ENCODE measurements around the gene CHRNB2. TPM values are rescaled to one million over a fixed set of nuclear protein-coding genes. Genes with fewer than 3 reads are reported as not detected.
A peak's percentile ranks its signal among the peaks of the same experiment; 100 is the strongest.

The CHRNB2 gene
- total RNA-seq, 2 donors from 2014 or later, result 0.24 TPM; not detected in 1

DNA sequence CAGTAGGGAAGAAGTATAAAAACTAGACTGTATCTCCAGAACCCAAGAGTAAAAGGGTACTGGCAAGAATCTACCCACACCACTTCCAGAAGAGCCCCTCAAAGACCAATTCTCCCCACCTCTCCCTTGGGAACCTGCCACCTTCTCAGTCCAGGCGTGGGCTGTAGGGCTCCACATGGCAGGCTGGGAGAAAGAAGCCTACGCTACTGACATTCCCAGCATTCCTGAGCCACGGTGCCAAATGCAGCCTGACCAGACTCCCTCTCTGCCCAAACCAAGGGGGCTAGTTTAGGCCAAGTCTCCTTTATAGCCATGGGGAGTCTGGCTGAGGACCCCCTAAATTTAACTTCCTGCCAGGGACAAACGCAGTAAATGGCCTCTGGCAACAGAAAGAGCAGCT lies 11.2 kb upstream of the CHRNB2 start:
- no peaks in the 10 kb centered on the region for H3K27me3 ChIP-seq
- H3K27ac ChIP-seq, result peak overlapping the region; percentile 88 to 90
- H3K4me3 ChIP-seq, result peak overlapping the region in 1 of 2 donors; percentile 95
- H3K9me3 ChIP-seq, result no peaks in the 10 kb centered on the region
- DNase-seq (ENCODE audit: low spot score), result no peak
- peaks cover 43% of the 10 kb centered on the region for H3K36me3 ChIP-seq
- TF ChIP-seq, protein P1, sequence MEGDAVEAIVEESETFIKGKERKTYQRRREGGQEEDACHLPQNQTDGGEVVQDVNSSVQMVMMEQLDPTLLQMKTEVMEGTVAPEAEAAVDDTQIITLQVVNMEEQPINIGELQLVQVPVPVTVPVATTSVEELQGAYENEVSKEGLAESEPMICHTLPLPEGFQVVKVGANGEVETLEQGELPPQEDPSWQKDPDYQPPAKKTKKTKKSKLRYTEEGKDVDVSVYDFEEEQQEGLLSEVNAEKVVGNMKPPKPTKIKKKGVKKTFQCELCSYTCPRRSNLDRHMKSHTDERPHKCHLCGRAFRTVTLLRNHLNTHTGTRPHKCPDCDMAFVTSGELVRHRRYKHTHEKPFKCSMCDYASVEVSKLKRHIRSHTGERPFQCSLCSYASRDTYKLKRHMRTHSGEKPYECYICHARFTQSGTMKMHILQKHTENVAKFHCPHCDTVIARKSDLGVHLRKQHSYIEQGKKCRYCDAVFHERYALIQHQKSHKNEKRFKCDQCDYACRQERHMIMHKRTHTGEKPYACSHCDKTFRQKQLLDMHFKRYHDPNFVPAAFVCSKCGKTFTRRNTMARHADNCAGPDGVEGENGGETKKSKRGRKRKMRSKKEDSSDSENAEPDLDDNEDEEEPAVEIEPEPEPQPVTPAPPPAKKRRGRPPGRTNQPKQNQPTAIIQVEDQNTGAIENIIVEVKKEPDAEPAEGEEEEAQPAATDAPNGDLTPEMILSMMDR (IDR thresholded peaks at IDR 0.05), result no peak
- peaks cover 0 to 31% of the 10 kb centered on the region in 2 donors for H3K4me1 ChIP-seq

DNA sequence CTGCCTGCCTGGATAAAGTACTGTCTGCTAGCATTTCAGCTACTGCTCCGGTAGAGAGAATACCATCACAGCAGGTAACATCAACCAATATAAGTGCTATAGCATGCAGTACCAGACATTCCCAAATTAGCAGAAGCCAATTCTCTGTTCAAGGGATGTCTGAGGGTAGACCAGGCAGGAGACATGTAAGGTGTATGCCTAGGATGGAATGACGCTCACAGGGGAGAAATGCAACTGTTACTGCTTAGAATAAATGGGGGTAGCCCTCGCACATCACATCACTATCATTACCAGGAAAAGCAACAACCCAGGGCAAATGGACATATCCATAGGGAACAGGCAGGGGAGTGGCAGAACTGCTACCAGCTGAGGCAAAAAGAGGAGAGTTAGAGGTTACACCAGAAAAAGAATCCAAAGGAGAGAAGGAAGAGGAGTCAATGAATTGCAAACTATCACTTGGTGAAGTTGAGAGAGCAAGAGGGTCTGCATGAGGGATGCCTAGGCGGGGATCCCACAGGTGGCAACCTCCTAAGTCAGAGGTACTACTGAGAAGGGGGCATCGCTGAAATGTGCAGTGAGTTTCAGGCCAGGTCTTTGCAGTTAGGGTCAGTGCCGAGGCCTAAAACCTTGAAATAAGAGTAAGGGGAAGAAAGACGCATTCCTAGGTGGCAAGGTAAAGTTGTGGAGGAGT lies 10.2 kb upstream of the CHRNB2 start:
- no peak for DNase-seq (ENCODE audit: low spot score)
- Histone ChIP-seq H3K9me3 (no peaks in the 10 kb centered on the region), H3K27me3 (no peaks in the 10 kb centered on the region), H3K27ac (peak overlapping the region; percentile 88 to 90), H3K36me3 (peaks cover 34% of the 10 kb centered on the region), H3K4me3 (peak overlapping the region; percentile 93 to 95), H3K4me1 (peaks cover 0 to 31% of the 10 kb centered on the region in 2 donors)
- TF ChIP-seq, protein P1 (IDR thresholded peaks at IDR 0.05), result no peak

DNA sequence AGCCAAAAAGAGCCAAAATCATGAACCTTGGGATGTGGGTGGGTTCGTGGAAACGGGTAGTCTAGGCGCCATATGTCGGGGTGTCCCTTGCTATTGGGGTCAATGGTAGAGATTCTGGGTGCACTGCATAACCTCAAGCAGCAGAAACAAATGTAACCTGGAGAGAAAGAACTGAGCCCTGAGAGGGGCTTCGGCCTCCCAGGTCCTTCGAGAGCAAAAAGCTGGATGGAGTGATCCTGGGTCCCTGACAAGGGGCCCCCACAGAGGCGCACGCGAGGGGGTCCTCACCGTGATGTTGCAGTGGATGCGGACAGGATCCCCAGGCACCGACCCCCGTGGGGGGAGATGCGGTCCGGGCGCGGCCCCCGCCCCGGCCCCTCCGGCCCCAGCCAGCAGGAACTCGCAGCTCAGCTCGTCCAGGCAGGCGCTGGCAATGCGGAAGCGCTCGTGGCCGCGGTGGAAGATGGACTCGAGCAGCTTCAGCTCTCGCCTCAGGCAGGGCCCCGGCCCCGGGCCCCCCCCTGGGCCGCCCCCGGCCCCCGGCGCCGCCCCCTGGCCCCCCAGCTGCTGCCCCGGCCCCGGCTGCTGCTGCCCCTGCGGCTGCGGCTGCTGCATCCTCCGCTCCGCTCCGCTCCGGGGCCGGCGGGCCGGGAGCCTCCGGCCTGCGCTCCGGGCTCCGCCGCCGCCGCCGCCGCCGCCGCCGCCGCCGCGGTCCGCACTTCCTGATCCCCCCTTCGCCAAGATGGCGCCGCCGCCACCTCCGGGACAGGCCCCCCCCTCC lies 9.4 kb upstream of the CHRNB2 start, which contains the start of gene UBE2Q1:
Gene UBE2Q1, minus strand, starts transcription at position 724 of the 781 bp plus-strand sequence. Its CDS starts 109 bp downstream, at position 615.
- TF ChIP-seq, protein P1 (IDR thresholded peaks at IDR 0.05), result no peak
- H3K9me3 ChIP-seq, result no peaks in the 10 kb centered on the region
- peak within 1 kb of the TSS; percentile 94 to 97 for H3K27ac ChIP-seq
- H3K27me3 ChIP-seq, result no peaks in the 10 kb centered on the region
- peaks cover 0 to 31% of the 10 kb centered on the region in 2 donors for H3K4me1 ChIP-seq
- H3K4me3 ChIP-seq, result peak within 1 kb of the TSS; percentile 93 to 95
- no peak for DNase-seq (ENCODE audit: low spot score)
- H3K36me3 ChIP-seq, result peaks cover 26% of the 10 kb centered on the region

DNA sequence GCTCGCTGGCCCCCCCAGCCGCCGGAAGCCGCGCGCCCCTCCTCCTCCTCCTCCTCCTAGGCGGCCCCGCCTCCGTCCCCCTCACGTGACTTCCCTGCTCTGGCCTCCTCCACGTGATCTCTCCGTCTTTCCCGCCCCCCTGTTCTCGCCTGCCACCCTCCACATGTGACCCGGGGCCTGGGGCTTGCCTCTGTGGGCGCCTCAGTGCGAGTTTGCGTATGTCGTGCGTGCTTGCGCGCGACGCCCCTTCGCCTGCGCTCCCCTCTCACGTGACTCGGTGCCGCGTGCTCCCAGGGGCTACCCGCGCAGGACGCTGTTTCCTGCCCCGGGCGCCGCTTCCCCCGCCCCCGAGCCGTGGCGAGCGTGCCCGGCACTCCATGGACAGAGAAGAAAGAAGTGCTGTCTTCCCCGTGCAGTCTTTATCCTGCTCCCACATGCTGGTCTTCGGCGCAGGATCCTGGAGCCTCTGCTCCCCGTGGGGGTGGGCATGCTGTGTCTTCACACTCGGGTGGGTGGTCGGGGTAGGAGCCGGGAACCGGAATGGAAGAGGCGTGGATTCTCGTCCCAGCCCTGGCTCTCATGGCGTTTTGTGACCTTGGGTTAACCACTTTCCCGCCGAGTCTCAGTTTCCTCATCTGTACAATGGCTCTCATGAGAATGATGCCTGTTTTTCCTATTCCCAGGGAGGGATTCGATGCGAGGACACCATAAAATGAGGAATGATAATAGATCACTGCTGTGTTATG lies 8.7 kb upstream of the CHRNB2 start:
- H3K4me1 ChIP-seq, result peaks cover 0 to 31% of the 10 kb centered on the region in 2 donors
- H3K9me3 ChIP-seq, result no peaks in the 10 kb centered on the region
- peak; percentile 99 for DNase-seq (ENCODE audit: low spot score)
- peak overlapping the region; percentile 93 to 95 for H3K4me3 ChIP-seq
- H3K27ac ChIP-seq, result peak overlapping the region; percentile 94 to 97
- H3K27me3 ChIP-seq, result no peaks in the 10 kb centered on the region
- H3K36me3 ChIP-seq, result peaks cover 19% of the 10 kb centered on the region
- TF ChIP-seq, protein P1 (IDR thresholded peaks at IDR 0.05), result no peak

DNA sequence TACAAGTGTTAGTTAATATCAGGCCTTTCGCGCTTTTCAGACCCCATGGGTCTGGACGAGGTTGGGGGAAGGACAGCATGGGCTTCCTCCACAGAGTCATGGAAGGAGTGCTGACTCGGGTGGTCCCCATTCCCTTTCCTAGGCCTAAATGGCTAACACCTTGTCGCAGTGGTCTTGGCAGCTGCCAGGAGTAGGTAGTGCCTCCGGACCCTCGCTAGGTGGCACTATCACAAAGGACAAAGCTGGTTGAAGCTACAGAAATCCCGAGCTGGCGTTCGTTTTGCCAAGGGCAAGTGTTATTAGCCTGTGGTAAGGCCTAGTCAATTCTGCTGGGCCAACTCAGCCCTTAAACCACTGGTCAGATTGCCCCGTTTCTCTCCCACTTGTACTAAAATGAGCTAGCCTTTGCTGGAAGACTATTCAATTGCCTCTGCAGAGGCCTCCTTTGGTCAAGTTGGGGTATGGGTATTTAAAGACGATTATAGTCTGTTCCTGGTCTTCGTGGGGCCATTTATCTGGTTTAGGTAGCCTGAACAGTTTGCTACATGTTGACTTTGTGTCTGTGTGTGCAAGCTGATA lies 8.0 kb upstream of the CHRNB2 start:
- H3K27me3 ChIP-seq, result no peaks in the 10 kb centered on the region
- DNase-seq (ENCODE audit: low spot score), result peak; percentile 95
- peaks cover 12% of the 10 kb centered on the region for H3K36me3 ChIP-seq
- peak overlapping the region; percentile 94 to 97 for H3K27ac ChIP-seq
- peaks cover 0 to 31% of the 10 kb centered on the region in 2 donors for H3K4me1 ChIP-seq
- peak overlapping the region; percentile 93 to 95 for H3K4me3 ChIP-seq
- TF ChIP-seq, protein P1 (IDR thresholded peaks at IDR 0.05), result peak; percentile 73 to 94
- H3K9me3 ChIP-seq, result no peaks in the 10 kb centered on the region

Data from right atrium auricular region (tissue), 2 donors.